Measurements from ENCODE around the gene ACER1.
"Not testable (repeated sequence)": the region's sequence is repeated elsewhere in the genome, so short reads cannot be mapped to it uniquely, and the experiment has no call there.

Gene ACER1, protein sequence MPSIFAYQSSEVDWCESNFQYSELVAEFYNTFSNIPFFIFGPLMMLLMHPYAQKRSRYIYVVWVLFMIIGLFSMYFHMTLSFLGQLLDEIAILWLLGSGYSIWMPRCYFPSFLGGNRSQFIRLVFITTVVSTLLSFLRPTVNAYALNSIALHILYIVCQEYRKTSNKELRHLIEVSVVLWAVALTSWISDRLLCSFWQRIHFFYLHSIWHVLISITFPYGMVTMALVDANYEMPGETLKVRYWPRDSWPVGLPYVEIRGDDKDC

DNA sequence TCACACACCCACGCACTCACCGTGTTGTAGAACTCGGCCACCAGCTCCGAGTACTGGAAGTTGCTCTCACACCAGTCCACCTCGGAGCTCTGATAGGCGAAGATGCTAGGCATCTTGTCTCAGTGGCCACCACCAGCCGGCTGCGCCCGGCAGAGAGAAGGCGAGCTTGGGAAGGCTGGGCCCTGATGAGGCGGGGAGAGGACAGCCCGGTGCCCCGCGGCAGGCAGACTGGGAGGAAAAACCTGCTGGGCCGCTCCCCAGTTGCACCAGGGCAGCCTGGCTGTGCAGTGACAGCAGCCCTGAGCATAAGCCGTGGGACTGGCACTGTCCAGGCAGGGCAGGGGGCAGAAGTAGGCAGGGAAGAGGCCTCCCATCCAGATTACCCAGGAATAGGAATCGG, at the start of gene ACER1:
Gene ACER1 (minus strand): TSS at position 174 of the 400 bp plus-strand sequence. CDS start 61 bp downstream, at position 113.
- DNase-seq, result no peak

DNA sequence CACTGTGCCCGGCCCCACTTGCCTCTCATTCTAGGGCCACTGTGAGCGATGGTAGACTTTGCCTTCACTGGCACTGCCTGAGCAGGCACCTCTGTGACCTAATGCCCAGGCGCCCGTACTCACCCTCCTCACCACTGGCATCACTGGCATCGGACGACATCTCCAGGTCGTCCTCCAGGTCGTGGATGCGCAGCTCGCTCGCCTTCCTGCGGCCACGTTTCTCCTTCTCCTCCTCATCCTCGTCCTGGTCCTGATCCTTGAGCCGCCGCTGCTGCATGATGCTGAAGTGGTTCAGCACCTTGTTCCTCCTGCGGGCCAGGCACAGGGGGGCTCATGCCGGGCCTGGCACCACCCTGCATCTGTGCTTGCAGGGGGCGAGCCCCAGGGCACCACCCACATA, 49.8 kb upstream of the ACER1 start:
- DNase-seq, result no peak

DNA sequence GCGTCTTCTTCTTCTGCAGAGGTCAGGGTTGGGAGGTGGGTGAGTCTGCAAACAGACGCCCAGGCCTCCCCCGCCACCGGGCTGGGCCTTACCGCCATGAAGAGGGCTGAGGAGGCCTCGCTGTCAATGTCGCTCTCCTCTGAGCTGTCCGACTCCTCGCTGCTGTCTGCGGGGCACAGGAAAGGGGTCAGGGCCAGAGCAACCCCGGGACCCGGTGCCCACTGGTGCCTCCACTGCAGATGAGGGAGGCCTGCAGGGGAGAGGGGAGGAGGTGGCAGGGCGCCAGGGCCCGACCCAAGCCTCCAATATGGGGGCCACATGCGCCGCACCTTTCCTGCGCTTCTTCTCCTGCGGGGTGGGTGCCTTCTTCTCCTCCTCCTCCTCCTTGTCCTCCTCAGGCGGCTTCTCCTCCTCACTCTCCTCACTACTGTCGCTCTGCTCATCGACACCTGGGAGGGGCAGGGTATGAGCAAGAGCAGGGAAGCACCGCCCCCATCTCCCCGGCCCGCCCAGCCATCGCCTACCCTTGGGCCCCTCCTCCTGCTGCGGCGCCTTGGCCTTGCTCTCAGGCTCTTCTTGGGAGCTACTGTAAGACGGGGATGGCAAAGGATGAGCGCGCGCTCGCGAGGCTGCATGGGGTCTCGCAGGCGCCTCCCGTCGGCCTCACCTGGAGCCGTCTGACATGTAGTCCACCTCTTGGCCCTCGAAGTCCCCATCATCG, 47.8 kb upstream of the ACER1 start:
- DNase-seq, result no peak

DNA sequence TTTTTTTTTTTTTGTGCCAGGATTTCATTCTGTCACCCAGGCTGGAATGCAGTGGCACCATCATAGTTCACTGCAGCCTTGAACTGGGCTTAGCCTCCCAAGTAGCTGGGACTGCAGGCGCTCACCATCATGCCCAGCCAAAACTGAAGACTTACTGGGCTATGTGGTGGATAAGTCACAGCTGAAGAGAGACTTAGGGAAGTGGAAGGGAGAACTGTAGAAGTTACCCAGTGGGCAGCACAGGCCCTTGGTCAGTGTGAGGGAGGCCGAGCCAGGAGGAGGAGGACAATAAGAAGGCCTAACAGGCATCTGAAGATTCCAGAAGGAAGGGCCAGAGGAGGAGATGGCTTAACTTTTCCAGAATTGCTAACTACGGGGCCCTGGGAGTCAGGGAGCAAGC, 46.3 kb upstream of the ACER1 start:
- DNase-seq, result no peak

DNA sequence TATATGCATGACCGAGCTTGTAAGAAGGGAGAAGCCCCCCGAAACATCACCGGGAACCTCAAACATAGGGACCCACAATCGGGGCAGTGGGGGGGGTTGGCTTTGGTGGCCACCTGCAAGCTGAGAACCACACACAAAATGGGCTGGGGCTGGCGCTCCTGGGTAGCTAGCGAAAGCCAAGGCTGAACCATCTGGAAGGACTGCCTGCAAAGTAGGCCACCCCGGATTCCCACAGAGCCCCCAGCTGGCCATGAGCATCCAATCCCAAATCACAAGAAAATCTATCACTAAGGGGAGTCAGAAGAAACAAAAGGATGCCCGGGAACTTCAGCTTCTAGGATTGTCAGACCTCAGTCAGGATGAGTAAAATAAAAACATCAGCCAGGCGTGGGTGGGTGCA, 45.1 kb upstream of the ACER1 start:
- no peak for DNase-seq

DNA sequence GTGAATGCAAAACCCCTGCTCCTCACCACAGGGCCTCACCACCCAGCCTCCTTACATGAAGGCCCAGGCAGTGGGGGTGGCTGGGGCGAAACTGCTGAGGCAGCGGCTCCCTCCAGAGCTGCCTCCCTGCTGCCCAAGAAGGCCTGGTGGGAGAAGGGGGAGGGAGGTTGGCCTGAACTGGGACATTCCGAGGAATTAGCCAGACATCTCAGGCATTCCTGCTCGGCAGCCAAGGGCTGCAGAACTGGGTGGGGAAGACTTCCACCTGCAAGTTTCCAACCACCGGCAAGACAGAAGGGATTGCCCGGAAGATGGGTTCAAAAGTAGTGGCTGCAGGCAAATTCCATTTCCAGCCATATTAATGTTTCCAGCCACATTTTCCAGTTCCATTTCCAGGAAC, 44.6 kb upstream of the ACER1 start:
- DNase-seq, result no peak

DNA sequence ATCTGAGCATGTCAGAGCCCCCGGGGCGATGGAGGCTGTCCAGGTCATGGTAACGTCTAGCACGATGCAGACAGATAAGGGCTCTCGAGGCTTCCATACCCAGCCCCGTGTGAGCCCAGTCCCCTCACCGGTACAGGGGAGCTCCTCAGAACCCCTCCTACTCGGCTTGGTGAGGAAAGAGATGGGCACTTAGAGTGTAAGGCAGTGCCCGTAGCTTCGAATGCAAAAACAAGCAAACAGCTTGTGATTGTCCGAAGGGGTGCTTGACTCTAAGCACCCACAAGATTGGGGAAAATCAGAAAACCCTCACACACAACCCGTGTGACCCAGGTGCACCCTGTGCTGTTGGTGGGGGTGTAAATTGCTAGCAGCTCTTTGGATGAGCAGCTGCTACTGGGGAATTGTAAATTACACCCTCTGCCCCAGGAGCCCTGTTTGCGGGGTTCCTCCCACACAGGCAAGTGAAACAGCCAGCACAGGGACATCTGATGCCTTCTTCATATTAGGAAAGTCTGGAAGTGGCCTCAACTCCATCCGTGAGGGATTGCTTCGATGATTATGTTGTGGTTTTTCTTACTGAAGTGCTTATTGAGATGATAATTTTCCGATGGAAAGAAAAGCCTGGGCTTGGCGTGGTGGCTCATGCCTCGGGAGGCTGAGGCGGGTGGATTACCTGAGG, 43.2 kb upstream of the ACER1 start:
- no peak for DNase-seq

DNA sequence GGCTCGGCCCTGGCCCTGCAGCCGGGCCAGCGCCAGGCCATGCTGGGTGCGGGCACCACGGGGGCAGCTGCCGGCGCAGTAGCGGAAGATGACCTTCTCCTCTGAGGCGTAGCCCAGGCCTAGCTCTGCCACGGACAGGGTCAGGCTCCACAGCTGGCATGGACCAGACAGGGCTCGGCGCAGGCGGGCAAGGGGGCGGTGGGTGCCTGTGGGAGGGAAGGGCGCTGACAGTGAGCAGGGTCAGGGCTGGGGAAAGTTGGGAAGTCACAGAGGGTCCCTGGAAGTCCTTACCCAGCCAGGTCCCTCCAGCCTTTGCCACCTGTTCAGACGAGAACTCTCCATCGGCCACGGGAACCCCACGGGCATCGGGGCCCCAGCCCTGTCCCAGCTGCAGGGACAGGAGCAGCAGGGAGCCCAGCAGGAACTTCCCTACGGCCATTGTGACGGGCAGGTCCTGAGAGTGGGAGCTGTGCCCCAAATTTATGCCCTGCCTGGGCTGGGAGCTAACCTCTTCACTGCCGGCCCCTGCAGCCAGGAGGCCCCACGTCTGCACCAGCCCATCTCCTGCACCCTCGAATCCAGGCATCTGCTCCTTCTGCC, 42.1 kb upstream of the ACER1 start, which contains the start of gene PSPN:
Gene PSPN (minus strand): TSS at position 523 of the 600 bp plus-strand sequence. CDS start 84 bp downstream, at position 439.
- DNase-seq, result no peak

DNA sequence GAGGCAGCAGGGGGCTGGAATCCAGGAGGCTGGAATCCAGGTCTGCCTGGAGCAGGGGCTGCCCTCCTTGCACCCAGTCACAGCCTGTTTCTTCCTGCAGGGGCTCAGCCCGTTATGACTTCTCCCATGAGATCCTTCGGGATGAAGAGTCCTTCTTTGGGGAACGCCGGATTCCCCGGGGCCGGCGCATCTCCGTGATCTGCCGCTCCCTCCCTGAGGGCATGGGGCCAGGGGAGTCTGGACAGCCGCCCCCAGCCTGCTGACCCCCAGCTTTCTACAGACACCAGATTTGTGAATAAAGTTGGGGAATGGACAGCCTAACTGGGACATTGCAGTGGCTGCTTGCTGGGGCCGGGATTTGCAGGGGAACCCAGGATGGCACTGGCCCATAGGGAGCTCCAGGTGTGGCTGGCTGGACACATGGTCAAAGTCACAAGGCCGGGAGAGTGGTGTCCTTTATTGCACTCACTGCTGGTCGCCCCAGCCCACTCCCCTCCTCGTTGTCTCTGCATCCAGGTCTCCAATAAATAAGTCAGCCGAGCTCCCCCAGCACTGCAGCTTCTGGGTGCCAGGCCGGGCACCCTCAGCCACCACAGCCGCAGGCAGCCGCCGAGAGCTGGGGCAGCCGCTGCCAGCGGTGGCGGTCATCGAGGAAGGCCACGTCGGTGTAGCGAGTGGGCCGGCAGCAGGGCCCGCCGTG, 41.4 kb upstream of the ACER1 start:
- no peak for DNase-seq

DNA sequence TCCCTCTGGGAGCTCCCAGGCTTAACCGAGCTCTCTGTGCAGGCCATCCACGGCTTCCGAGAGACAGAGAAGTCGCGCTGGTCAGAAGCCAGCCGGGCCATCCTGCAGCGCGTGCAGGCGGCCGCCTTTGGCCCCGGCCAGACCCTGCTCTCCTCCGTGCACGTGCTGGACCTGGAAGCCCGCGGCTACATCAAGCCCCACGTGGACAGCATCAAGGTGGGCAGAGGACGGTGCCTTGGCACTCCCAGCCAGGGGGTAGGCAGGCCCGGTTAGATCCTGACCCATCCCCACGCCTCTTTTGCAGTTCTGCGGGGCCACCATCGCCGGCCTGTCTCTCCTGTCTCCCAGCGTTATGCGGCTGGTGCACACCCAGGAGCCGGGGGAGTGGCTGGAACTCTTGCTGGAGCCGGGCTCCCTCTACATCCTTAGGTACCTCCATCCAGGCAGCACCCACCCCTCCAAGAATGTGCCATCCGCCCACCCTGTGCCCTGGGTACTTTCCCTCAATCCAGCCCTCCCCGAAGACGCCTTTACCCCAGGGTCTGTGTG, 40.8 kb upstream of the ACER1 start:
- DNase-seq, result no peak

DNA sequence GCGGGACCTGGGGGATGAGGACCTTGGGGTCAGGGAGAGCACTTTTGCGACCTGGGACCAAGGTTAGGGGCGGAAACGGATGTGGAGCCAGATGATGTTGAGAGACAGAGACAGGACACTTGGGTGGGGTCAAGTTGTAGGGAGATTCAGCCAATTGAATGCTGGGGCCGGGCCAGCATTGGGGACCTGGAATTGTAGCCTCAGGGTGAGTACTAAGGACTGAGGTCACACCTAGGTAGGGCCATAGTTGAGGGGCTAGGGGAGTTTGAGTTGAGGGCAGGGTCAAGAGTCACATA, 40.3 kb upstream of the ACER1 start:
- no peak for DNase-seq

DNA sequence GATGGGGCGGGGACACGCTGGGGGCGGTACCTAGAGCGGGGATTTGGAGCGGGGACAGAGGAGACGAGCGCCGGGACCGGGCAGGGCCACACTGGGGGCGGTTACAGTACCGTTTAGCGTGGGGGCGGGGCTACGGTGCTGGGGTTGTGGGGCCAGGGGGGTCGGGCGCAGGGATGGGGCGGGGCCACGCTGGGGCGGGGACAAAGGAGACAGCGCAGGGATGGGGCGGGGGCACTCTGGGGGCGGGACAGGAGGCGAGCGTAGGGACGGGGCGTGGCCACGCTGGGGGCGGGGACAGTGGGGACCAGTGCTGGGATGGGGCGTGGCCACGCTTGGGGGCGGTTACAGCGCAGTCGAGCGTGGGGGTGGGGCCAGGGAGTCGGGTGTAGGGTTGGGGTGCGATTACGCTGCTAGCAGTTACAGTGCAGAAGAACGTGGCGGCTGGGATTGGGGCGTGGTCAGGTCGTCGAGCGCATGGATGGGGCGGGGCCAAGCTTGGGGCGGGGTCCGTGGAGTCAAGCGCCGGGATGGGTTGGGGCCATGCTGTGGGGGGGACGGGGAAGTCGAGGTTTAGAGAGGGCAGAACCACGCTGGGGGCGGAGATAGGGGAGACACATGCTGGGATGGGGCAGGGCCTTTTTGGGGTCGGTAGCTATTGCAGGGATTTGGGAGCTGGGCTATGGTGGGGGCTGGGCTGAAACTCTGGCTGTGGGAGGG, 39.8 kb upstream of the ACER1 start:
- peak; percentile 92 for DNase-seq

DNA sequence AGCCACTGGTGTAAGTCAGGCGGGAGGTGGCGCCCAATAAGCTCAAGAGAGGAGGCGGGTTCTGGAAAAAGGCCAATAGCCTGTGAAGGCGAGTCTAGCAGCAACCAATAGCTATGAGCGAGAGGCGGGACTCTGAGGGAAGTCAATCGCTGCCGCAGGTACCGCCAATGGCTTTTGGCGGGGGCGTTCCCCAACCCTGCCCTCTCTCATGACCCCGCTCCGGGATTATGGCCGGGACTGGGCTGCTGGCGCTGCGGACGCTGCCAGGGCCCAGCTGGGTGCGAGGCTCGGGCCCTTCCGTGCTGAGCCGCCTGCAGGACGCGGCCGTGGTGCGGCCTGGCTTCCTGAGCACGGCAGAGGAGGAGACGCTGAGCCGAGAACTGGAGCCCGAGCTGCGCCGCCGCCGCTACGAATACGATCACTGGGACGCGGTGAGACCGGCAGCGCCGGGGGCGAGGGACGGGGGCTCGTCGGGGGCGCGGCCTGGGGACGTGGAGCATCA, 39.2 kb upstream of the ACER1 start, which contains the start of gene ALKBH7:
Gene ALKBH7 (plus strand): TSS at position 201 of the 502 bp plus-strand sequence. CDS start 27 bp downstream, at position 228.
- peak; percentile 99 for DNase-seq

DNA sequence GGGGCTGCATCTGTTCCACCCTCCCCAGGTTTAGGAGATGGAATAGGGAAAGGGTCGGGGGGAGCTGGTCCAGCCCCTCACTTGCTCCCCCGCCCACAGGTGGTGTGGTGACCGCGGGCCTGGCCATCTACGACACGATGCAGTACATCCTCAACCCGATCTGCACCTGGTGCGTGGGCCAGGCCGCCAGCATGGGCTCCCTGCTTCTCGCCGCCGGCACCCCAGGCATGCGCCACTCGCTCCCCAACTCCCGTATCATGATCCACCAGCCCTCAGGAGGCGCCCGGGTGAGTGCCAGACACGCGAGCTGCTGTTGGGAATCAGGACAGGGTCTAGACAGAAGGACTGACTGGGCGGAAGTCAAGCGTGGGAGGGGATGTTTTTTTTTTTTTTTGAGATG, 30.9 kb upstream of the ACER1 start:
- DNase-seq, result no peak

DNA sequence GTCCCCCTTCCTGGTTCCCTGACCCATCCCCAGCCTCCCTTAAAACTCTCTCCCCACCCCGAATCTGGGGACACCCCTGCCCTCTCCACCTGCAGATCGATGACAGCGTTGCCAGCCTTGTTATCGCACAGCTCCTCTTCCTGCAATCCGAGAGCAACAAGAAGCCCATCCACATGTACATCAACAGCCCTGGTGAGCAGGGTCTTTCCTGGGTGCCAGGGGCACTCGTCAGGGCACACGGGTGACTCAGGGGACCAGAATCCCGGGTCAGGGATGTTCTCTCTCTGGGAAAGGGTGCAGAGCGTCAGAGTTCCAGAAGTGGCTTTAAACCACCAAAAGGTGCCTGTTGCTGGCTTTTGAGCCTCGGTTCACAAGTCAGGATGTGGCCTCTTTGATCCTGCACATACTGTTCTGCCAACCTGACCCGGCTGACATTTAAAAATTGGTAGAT, 29.0 kb upstream of the ACER1 start:
- no peak for DNase-seq

DNA sequence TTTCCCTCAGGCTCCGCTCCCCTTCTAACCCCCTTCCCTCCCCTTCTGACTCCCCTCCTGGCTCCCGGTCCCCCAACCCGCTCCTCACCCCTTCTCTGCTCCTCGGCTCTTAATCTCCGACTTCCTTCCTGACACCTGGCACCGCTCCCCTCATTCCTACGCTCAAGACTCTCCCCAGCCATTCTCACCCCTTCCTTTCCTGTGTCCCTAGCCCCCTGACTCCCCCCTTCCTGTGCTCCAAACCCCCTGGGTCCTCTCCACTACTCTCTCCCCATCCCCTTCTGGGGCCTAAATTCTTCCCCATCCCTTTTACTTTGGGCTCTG, 28.6 kb upstream of the ACER1 start:
- no peak for DNase-seq

DNA sequence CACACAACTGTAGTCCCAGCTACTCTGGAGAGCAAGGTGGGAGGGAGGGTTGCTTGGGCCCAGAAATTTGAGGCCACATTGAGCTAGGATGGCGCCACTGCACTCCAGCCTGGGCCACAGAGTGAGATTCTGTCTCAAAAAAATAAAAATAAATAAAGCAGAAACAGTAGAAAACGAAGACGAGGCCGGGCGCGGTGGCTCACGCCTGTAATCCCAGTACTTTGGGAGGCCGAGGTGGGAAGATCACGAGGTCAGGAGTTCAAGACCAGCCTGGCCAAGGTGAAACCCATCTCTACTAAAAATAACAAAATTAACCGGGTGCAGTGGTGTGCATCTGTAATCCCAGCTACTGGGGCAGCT, 27.4 kb upstream of the ACER1 start:
- DNase-seq, result not testable (repeated sequence)

DNA sequence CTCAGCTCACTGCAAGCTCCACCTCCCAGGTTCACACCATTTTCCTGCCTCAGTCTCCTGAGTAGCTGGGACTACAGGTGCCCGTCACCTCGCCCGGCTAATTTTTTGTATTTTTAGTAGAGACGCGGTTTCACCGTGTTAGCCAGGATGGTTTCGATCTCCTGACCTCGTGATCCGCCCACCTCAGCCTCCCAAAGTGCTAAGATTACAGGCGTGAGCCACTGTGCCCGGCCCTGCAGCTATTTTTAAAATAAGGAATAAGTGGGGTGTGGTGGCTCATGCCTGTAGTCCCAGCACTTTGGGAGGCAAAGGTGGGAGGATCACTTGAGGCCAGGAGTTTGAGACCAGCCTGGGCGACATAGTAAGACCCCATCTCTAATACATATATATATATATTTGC, 27.0 kb upstream of the ACER1 start:
- not testable (repeated sequence) for DNase-seq

DNA sequence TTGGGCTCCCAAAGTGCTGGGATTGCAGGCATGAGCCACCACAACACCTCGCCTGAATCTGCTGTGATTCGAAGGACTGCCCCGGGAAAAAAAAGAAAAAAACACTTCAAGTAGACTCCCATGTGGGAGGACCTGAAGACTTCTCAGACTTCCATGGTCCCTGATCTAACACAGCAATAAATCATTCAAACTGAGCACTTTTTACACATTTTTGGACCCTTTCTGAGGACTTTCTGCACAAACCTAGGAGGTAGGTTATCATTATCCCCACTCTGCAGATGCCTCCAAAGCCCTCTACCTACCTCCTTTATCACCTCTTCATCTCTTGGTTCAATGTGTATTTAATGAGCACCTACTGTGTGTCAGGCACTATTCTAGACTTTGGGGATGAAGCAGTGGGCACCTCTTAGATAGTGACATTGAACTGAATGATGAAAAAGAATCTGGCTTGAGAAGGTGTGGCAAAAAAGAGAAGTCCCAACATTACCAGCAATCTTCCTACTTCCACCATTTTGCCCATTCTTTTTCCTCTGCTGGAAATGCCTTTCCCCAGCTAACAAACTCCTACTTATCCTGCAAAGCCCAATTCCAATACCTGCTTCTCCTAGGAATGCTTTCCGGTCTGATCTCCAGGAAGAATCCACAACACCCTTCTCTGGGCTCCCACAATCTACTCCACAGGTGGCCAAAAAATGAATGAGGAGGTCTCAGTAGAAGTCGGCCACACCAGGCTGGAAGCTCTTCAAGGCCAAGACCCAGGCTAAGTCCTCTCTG, 26.3 kb upstream of the ACER1 start:
- DNase-seq, result no peak

DNA sequence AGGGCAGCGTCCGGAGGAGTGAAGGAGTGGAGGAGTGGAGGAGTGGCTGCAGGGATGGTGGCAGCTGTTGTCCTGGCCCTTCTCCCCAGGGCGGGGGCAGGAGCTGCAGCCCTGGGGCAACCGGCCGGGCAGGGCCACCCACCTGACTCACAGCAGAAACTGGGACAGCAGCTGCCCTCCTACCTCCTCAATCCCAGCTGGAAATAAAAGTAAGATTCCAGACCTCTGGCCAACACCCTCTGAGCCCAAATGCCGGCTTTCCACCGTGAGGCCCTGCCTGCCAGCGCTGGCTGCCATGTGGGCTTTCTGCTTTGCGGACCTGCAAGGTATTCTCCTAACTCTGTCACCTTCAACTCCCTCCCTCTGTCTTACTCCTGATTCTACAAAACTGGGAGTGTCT, 24.6 kb upstream of the ACER1 start:
- no peak for DNase-seq

DNA sequence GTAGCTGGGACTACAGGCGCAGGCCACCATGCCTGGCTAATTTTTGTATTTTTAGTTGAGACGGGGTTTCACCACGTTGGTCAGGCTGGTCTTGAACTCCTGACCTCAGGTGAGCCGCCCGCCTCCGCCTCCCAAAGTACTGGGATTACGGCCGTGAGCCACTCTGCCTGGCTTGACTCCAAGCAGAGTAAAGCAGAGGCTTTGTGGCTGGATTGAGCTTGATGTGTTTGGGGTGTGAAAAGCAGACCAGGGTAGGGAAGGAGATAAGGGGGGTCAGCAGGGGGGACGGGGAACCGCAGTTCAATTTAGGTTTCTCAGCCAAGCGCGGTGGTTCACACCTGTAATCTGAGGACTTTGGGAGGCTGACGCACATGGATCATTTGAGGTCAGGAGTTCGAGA, 23.8 kb upstream of the ACER1 start:
- DNase-seq, result no peak
